ES-I3 (cell line): ENCODE data around the gene ALDOB.

Experiments
- H3K36me3 ChIP-seq: 2 replicates; pipeline ENCODE4 v1.6.1; 2013; ENCODE audit warnings: mild to moderate bottlenecking, low read length, control low read depth, moderate library complexity; ENCODE audit not compliant: insufficient read depth
- H3K4me1 ChIP-seq: 2 replicates; pipeline ENCODE4 v1.6.1; 2013; ENCODE audit warnings: mild to moderate bottlenecking, control low read depth, low read length; ENCODE audit not compliant: insufficient read depth
- H3K9ac ChIP-seq: 2 replicates; pipeline ENCODE4 v1.6.1; 2013; ENCODE audit warnings: low read depth, mild to moderate bottlenecking, low read length, moderate library complexity
- H3K9me3 ChIP-seq: 2 replicates; pipeline ENCODE4 v1.6.1; 2013; ENCODE audit warnings: mild to moderate bottlenecking, low read length, moderate library complexity; ENCODE audit not compliant: control insufficient read depth, insufficient read depth

ALDOB gene

GRCh38 chr9:101435601-101436079 lies at the start of gene ALDOB:
Gene ALDOB, minus strand, starts transcription at chr9:101435774. Its CDS starts 4,887 bp downstream, at chr9:101430887.
- H3K9me3 ChIP-seq = no peaks in the 10 kb centered on the region
- no peaks in the 10 kb centered on the region for H3K4me1 ChIP-seq
- no peak within 1 kb of the TSS for H3K9ac ChIP-seq
- no peaks in the 10 kb centered on the region for H3K36me3 ChIP-seq

DNA sequence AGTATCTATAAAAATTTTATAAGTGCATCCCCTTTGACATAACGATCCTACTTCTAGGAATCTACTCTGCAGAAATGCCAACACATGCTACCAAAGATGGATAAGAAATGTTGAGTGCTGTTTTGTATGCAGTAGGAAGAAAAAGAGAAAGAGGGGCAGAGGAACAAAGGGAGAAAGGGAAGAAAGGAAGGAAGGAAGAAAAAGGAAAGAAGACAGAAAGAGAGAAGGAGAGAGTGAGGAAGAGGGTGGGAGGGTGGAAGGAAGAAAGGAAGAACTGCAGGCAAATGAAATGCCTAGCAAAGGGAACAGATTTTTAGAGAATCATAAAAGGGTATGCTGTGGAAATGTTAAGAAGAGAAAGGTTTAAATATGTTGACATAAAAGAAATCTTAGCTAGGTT lies 48.5 kb upstream of the ALDOB start:
- Histone ChIP-seq H3K9ac (no peak overlapping the region), H3K36me3 (no peaks in the 10 kb centered on the region), H3K4me1 (no peaks in the 10 kb centered on the region), H3K9me3 (no peaks in the 10 kb centered on the region)

GRCh38 chr9:101481261-101481660 lies 45.7 kb upstream of the ALDOB start:
- no peaks in the 10 kb centered on the region for H3K9me3 ChIP-seq
- H3K9ac ChIP-seq = no peak overlapping the region
- no peaks in the 10 kb centered on the region for H3K4me1 ChIP-seq
- no peaks in the 10 kb centered on the region for H3K36me3 ChIP-seq

DNA sequence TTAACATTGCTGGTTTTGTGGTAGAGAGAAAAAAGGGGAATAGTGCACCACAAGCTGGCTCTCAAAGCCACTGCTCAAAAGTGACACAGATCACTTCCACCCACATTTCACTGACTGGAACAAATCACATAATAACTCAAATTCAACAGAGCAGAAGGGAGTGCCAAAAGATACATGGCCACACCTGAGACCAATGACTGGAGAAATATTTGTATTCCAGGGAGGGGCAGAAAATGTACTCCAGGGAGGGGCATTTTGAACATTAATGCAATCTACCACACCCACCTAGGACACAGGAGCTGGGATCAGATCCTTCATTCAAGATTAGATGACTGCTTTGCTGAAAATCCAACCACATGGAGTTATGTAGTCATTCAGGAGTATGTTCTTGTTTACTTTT lies 44.8 kb upstream of the ALDOB start:
- Histone ChIP-seq H3K4me1 (no peaks in the 10 kb centered on the region), H3K36me3 (no peaks in the 10 kb centered on the region), H3K9me3 (no peaks in the 10 kb centered on the region), H3K9ac (no peak overlapping the region)

- Histone ChIP-seq H3K36me3 (no peaks in the 10 kb centered on the region), H3K9me3 (no peaks in the 10 kb centered on the region)
Measured at GRCh38 chr9:101479338-101480030, 43.9 kb upstream of the ALDOB start.

DNA sequence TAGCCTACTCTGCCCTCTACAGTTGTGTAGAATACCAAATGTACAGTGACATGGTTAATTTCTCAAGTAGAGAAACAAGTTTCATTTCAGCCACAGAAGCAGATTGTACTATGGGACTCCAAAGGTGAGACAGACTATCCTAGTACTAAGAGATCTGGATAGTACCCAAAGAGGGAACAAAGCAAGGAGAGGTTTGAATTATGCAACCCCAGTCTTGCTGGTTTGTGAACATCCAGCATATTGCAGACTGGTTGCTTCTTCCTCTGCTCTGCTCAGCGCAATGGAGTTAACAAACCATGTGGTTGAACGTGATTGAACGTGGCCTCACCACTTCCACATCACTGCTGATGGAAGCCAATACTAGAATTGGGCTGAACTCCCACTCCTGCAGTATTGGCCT lies 43.3 kb upstream of the ALDOB start:
- Histone ChIP-seq H3K4me1 (no peaks in the 10 kb centered on the region), H3K9ac (no peak overlapping the region), H3K9me3 (no peaks in the 10 kb centered on the region), H3K36me3 (no peaks in the 10 kb centered on the region)

More at GRCh38 chr9:101479338-101480030, 43.9 kb upstream of the ALDOB start:
- Histone ChIP-seq H3K4me1 (no peaks in the 10 kb centered on the region), H3K9ac (no peak overlapping the region)

DNA sequence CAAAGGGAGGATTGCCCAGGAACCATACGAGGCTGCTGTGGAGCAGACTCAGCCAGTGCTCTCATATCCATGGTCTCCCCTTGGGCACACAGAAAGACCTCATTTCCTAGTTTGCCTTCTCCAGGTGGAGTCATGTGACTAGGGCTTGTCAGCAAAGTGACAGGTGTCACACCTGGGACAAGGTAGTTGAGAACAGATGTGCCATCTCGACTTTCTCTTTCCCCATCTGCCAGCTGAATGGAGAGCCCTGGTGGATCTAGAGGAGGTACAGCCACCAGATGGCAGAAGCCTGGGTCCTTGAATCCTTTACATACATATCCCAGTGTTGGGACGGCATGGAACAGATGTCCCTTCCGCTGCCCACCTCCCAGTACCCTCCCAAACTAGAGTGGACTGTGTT lies 42.9 kb upstream of the ALDOB start:
- Histone ChIP-seq H3K4me1 (no peaks in the 10 kb centered on the region), H3K9me3 (no peaks in the 10 kb centered on the region), H3K36me3 (no peaks in the 10 kb centered on the region), H3K9ac (no peak overlapping the region)

DNA sequence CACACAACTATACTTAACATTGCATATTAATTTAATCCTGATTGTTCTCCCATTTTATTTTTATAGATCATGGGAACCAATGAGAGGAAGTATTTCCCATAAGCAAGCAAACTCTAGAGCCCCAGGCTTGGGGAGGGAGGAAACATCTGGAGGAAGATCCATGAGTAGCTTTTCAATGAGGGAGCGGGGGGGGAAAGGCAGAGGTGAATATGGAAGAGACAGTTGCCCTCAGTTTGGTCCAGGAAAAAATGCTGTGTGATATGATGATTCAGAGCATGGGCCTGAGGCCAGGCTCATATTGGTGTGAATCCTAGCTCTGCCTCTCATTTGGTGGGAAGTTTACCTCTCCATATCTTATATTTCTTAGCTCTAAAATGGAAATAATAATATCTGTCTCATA lies 42.2 kb upstream of the ALDOB start:
- Histone ChIP-seq H3K9ac (no peak overlapping the region), H3K36me3 (no peaks in the 10 kb centered on the region), H3K4me1 (no peaks in the 10 kb centered on the region), H3K9me3 (no peaks in the 10 kb centered on the region)

DNA sequence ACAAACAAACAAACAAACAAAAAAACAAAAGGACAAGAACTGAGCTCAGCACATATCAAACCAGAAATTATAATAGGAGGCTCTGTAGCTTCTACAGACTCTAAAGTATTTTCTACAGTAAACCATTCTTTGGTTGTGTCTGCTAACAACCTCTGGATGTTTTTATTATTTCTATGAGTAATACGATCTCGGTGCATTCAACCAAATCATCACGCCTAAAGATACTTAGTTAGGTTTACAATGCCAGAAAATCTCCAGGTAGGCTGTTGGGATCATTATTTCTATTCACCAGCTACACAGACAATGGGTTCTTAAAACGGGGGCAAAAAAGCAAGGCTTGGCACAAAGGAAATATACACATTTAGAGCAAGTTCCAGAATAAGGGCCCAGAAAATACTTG lies 41.6 kb upstream of the ALDOB start:
- no peaks in the 10 kb centered on the region for H3K36me3 ChIP-seq
- H3K9me3 ChIP-seq = no peaks in the 10 kb centered on the region
- H3K4me1 ChIP-seq = no peaks in the 10 kb centered on the region
- no peak overlapping the region for H3K9ac ChIP-seq

GRCh38 chr9:101476576-101477208 lies 41.1 kb upstream of the ALDOB start:
- no peaks in the 10 kb centered on the region for H3K4me1 ChIP-seq

GRCh38 chr9:101472891-101473290 lies 37.3 kb upstream of the ALDOB start:
- Histone ChIP-seq H3K9me3 (no peaks in the 10 kb centered on the region), H3K9ac (no peak overlapping the region), H3K4me1 (peaks cover 5% of the 10 kb centered on the region; the same call in 1 of the 2 replicates), H3K36me3 (no peaks in the 10 kb centered on the region)

More at GRCh38 chr9:101476576-101477208, 41.1 kb upstream of the ALDOB start:
- no peak overlapping the region for H3K9ac ChIP-seq
- H3K9me3 ChIP-seq = no peaks in the 10 kb centered on the region
- no peaks in the 10 kb centered on the region for H3K36me3 ChIP-seq

DNA sequence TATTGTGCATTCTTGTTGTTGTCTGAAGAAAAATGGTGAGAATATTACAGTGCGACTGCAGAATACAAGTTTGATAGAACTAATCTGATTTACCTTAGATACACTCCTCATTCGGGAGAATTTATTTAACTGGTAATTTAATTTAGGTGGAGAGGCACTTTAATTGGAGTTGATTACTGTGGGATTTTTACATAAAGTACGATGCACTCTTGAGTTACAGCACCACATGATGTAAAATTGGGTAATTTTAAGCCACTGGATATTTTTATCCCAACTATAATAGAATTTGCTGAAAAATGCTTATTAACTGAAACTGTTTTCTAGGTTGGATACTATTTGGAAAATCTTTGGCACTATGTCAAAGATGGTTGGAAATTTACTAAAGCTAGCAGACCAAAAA lies 35.4 kb upstream of the ALDOB start:
- H3K36me3 ChIP-seq = no peaks in the 10 kb centered on the region
- peaks cover 5% of the 10 kb centered on the region; the same call in 1 of the 2 replicates for H3K4me1 ChIP-seq
- no peaks in the 10 kb centered on the region for H3K9me3 ChIP-seq
- H3K9ac ChIP-seq = no peak overlapping the region

GRCh38 chr9:101470021-101470420 lies 34.4 kb upstream of the ALDOB start:
- no peaks in the 10 kb centered on the region for H3K9me3 ChIP-seq
- H3K4me1 ChIP-seq = peaks cover 5% of the 10 kb centered on the region; the same call in 1 of the 2 replicates
- no peaks in the 10 kb centered on the region for H3K36me3 ChIP-seq
- no peak overlapping the region for H3K9ac ChIP-seq

- no peaks in the 10 kb centered on the region for H3K36me3 ChIP-seq
- H3K4me1 ChIP-seq = peaks cover 7% of the 10 kb centered on the region; the same call in 1 of the 2 replicates
- H3K9me3 ChIP-seq = no peaks in the 10 kb centered on the region
- no peak overlapping the region for H3K9ac ChIP-seq
Measured at GRCh38 chr9:101469026-101469425, 33.5 kb upstream of the ALDOB start.

DNA sequence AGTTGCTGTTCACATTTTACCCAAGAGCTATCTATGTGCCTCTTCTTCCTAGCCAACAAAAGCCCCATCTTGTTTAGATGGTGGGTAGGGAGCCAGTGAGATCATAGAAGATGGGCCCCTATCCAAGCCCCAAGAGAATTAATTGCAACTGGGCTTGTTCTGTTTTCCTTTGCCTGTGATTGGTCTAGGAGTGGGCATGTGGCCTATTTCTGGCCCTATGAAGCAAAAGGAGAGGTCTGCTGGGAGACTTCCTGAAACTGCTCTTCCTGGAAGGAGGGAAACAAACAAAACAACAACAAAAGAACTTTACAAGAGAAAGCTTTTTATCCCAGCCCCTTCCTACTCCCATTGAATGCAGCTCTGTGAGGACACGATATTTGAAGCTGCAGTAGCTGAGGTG lies 32.5 kb upstream of the ALDOB start:
- Histone ChIP-seq H3K4me1 (peaks cover 12% of the 10 kb centered on the region; the same call in 1 of the 2 replicates), H3K36me3 (no peaks in the 10 kb centered on the region), H3K9me3 (no peaks in the 10 kb centered on the region), H3K9ac (no peak overlapping the region)
